Gastrocnemius medialis (tissue), 4 donors: ENCODE data around the gene DIABLO. TPM values are rescaled to one million over a fixed set of nuclear protein-coding genes. Genes with fewer than 3 reads are reported as not detected.

Experiments used
- ATAC-seq, 2 donors: fragments of 150-250 bp; one replicate each; pipeline ENCODE4 v1.9.1; 2016
- DNase-seq, 2 donors: peaks; one replicate each; pipeline ENCODE4 v3.0.0-alpha.2; 2019
- H3K27ac ChIP-seq, 4 donors: fragments of 200-600 bp; sonication (generic); 1 replicate in 1 of 4; 2 replicates in 3 of 4; pipeline ENCODE4 v1.5.1; 2016 to 2018; ENCODE audit warnings: mild to moderate bottlenecking in 2 of 4, moderate library complexity in 1 of 4
- H3K27me3 ChIP-seq, 3 donors: fragments of 200-600 bp; sonication (generic) in 2 of 3; 1 replicate in 1 of 3; 2 replicates in 2 of 3; pipeline versions ENCODE4 v1.5.1 to v1.6.0; 2016 to 2019; ENCODE audit warnings: mild to moderate bottlenecking in 1 of 3, moderate library complexity in 1 of 3
- H3K36me3 ChIP-seq, 2 donors: fragments of 200-600 bp; sonication (generic) in 1 of 2; one replicate each; pipeline ENCODE4 v1.5.1; 2017 to 2018
- H3K4me1 ChIP-seq, 2 donors: fragments of 200-600 bp; sonication (generic) in 1 of 2; one replicate each; pipeline ENCODE4 v1.5.1; 2016 to 2017; ENCODE audit warnings: mild to moderate bottlenecking in 2 of 2
- H3K4me3 ChIP-seq, 4 donors: fragments of 200-600 bp; sonication (generic) in 3 of 4; 1 replicate in 1 of 4; 2 replicates in 3 of 4; pipeline ENCODE4 v1.5.1; 2016 to 2019; ENCODE audit warnings: mild to moderate bottlenecking in 2 of 4
- H3K9me3 ChIP-seq, 3 donors: fragments of 200-600 bp; sonication (generic) in 2 of 3; 1 replicate in 1 of 3; 2 replicates in 2 of 3; pipeline ENCODE4 v1.5.1; 2016 to 2019
- POLR2A ChIP-seq, 2 donors: fragments of 450-650 bp; IDR thresholded peaks; one replicate each; pipeline ENCODE4 v1.6.1; 2017; ENCODE audit warnings: antibody characterized with exemption in 2 of 2, mild to moderate bottlenecking in 2 of 2, moderate library complexity in 2 of 2
- in situ Hi-C, 4 donors: fragments of 200-750 bp; cut with MboI; loops; one replicate each; pipeline versions ENCODE4 v1.15.0 to v1.8.0; 2017; ENCODE audit warnings: low sequenced_read_pairs in 4 of 4
- intact Hi-C: fragments of 100-400 bp; cut with DNase I; formaldehyde crosslinking; loops from one replicate; pipeline ENCODE4 v1.15.1; 2023; ENCODE audit warnings: low total_unique reads
- total RNA-seq, 4 donors: library from RNA; depleted of rRNA; stranded (reverse); fragments of >200 nt; gene quantifications; one replicate each; pipeline versions ENCODE4 v1.1.0 to v1.2.3, GENCODE V29; 2016
- TF ChIP-seq, protein P1 (sequence below), 5 experiments: fragments of 450-650 bp in 3 of 5; fragments of 200-600 bp in 2 of 5; sonication (generic) in 2 of 5; IDR thresholded peaks in 4 of 5; conservative IDR thresholded peaks in 1 of 5; 1 replicate in 4 of 5; 2 replicates in 1 of 5; pipeline ENCODE4 v1.5.1; 2016 to 2019; ENCODE audit warnings: antibody characterized with exemption in 5 of 5, mild to moderate bottlenecking in 3 of 5, moderate library complexity in 3 of 5

Gene DIABLO
- total RNA-seq, 4 donors from 2014 or later: 32.8 to 63.8 (median 44.5) TPM

DNA sequence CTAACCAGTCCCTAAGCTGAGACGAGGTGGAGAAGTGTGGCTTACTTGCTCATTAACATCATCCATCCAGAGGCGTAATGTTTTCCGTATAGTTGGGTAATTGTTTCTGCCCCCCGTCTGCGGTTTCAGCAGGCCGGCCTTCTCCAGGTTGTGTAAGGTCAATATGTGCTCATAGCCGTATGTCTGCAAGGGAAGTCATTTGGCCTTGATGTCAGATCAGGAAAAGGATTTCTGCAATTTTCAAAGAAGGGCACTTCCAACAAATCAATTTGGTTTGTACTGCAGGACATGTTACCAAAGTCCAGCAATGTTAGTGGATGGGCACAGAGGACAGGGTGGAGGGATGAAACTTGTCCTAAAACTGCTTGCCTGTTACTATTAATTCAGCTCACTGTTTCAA, 9.9 kb upstream of the DIABLO start:
- TF ChIP-seq POLR2A (IDR thresholded peaks at IDR 0.05): no peak
- Histone ChIP-seq H3K4me1 (no peaks in the 10 kb centered on the region), H3K4me3 (no peak overlapping the region), H3K27me3 (no peaks in the 10 kb centered on the region), H3K9me3 (no peaks in the 10 kb centered on the region), H3K36me3 (peaks cover 0 to 49% of the 10 kb centered on the region in 2 donors), H3K27ac (no peak overlapping the region)
- intact Hi-C loops: no loop called here
- no peak for ATAC-seq
- in situ Hi-C loops: no loop called here
- DNase-seq: no peak

DNA sequence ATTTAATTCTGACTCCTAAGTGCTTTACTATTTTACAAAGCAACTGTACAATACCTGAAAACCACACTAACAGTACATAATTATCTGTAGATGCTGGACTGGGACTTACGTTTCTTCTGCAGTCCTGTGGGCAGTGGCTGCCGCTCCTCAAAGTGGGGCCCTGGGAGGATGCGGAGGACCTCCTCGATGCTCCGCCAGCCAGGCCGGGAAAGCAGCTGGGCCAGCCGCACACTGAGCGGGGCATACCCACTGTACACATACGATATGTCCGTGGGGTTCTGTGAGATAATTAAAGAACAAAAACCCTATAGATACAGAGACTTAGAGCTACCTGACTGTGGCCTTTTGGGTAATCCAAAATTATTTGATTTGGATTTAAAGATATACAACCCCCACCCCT, 6.8 kb upstream of the DIABLO start:
- Histone ChIP-seq H3K4me1 (no peaks in the 10 kb centered on the region), H3K27me3 (no peaks in the 10 kb centered on the region), H3K4me3 (no peak overlapping the region), H3K36me3 (peaks cover 0 to 55% of the 10 kb centered on the region in 2 donors), H3K27ac (no peak overlapping the region), H3K9me3 (no peaks in the 10 kb centered on the region)
- no peak for DNase-seq
- in situ Hi-C loops: no loop called here
- intact Hi-C loops: no loop called here
- ATAC-seq: no peak
- TF ChIP-seq POLR2A (IDR thresholded peaks at IDR 0.05): no peak
- TF ChIP-seq, protein P1, sequence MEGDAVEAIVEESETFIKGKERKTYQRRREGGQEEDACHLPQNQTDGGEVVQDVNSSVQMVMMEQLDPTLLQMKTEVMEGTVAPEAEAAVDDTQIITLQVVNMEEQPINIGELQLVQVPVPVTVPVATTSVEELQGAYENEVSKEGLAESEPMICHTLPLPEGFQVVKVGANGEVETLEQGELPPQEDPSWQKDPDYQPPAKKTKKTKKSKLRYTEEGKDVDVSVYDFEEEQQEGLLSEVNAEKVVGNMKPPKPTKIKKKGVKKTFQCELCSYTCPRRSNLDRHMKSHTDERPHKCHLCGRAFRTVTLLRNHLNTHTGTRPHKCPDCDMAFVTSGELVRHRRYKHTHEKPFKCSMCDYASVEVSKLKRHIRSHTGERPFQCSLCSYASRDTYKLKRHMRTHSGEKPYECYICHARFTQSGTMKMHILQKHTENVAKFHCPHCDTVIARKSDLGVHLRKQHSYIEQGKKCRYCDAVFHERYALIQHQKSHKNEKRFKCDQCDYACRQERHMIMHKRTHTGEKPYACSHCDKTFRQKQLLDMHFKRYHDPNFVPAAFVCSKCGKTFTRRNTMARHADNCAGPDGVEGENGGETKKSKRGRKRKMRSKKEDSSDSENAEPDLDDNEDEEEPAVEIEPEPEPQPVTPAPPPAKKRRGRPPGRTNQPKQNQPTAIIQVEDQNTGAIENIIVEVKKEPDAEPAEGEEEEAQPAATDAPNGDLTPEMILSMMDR (IDR thresholded peaks at IDR 0.05 in 4 of 5, conservative IDR thresholded peaks at IDR 0.05 in 1 of 5): no peak

DNA sequence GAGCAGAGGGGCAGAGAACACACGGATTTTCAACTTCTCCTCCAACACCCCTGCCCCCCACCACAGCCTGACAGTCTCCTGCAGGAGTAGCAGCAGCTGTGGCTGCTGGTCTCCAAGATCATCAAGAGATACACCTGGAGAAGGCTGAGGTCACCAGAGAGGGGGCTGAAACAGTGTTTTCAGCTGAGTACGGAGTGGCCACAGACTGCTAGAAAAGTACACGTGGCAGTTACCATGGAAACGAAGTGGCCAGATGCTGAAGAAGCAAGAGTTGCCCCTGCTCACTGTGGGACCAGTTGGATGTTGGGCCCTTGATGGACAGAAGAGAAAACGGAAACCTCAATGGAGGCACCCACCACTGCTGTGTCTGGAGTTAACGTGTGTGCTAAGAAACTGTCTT, 4.9 kb upstream of the DIABLO start:
- no peak overlapping the region for H3K27ac ChIP-seq
- H3K4me3 ChIP-seq: no peak overlapping the region
- in situ Hi-C loops: no loop called here
- H3K9me3 ChIP-seq: no peaks in the 10 kb centered on the region
- intact Hi-C loops: no loop called here
- H3K36me3 ChIP-seq: peaks cover 0 to 55% of the 10 kb centered on the region in 2 donors
- DNase-seq (no peak), ATAC-seq (no peak)
- no peaks in the 10 kb centered on the region for H3K27me3 ChIP-seq
- TF ChIP-seq POLR2A (IDR thresholded peaks at IDR 0.05): no peak
- H3K4me1 ChIP-seq: peaks cover 7 to 8% of the 10 kb centered on the region in 2 donors

DNA sequence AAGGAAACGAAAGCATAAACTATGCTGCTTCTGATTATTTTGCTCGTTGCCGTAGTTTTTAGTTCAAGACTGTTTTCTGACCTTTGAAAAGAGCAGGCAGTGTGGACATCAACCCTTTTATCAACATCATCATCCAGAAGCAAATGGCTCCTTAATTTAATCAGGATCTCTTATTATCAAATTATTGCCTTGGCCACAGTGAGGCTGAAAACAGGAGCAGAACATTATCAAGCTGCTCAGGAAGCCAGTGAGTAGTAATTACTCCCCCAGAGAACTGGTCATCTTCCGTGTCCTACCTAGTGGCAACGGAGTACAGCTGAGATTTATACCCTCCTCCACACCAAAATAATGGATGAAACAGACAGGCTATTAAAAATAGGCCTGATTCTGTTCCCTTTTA, 2.2 kb upstream of the DIABLO start:
- no peaks in the 10 kb centered on the region for H3K27me3 ChIP-seq
- peaks cover 19 to 21% of the 10 kb centered on the region in 2 donors for H3K4me1 ChIP-seq
- no peaks in the 10 kb centered on the region for H3K9me3 ChIP-seq
- TF ChIP-seq POLR2A (IDR thresholded peaks at IDR 0.05): no peak
- TF ChIP-seq, protein P1 (IDR thresholded peaks at IDR 0.05 in 4 of 5, conservative IDR thresholded peaks at IDR 0.05 in 1 of 5): no peak
- in situ Hi-C loops: no loop called here
- DNase-seq (no peak), ATAC-seq (no peak)
- H3K4me3 ChIP-seq: no peak overlapping the region
- peaks cover 0 to 37% of the 10 kb centered on the region in 2 donors for H3K36me3 ChIP-seq
- intact Hi-C loops: loop anchor here (5.0 to 10.0 kb wide), 2 partner anchors 39 to 527 kb away; partner anchors contain the start of genes DENR and VPS33A
- H3K27ac ChIP-seq: no peak overlapping the region

DNA sequence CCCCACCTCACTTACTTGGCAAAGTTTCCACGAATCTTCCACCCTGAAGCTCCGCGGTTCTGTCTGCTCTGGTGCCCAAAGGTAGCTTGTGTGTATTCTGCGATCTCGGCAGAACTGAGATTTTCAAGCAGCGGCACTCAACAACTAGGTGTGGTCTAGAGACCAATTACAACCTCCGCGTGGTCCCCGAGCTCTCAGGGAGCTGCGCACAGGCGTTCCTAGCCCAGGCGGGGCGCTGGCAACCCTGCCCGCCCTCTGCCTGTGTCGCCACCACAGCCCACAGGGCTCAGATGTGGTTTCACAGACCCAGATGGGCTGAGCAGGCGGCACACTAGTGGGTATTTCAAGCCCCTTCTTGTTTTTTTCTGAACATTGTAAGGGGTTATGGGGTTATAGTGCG, 1.5 kb upstream of the DIABLO start:
- Histone ChIP-seq H3K4me1 (peaks cover 19 to 21% of the 10 kb centered on the region in 2 donors), H3K27me3 (no peaks in the 10 kb centered on the region), H3K27ac (no peak overlapping the region), H3K4me3 (no peak overlapping the region), H3K36me3 (peaks cover 0 to 36% of the 10 kb centered on the region in 2 donors), H3K9me3 (no peaks in the 10 kb centered on the region)
- TF ChIP-seq, protein P1 (IDR thresholded peaks at IDR 0.05 in 4 of 5, conservative IDR thresholded peaks at IDR 0.05 in 1 of 5): no peak
- TF ChIP-seq POLR2A (IDR thresholded peaks at IDR 0.05): no peak
- DNase-seq (no peak), ATAC-seq (no peak)
- intact Hi-C loops: loop anchor here (5.0 to 10.0 kb wide), 2 partner anchors 40 to 527 kb away; partner anchors contain the start of genes DENR and VPS33A
- in situ Hi-C loops: no loop called here
